Body of pancreas (tissue), 4 donors: ENCODE results near the gene CCT7. TPM values are rescaled to one million over a fixed set of nuclear protein-coding genes. Genes with fewer than 3 reads are reported as not detected.

ENCODE experiments used
- ATAC-seq: fragments of 150-250 bp; one replicate; pipeline ENCODE4 v1.9.1; 2016
- DNase-seq, 4 donors: peaks; one replicate each; pipeline ENCODE4 v3.0.0-alpha.2; 2019
- H3K27ac ChIP-seq, 4 donors: fragments of 200-600 bp; sonication (generic); 1 replicate in 3 of 4; 2 replicates in 1 of 4; pipeline versions ENCODE4 v1.5.1 to v1.6.1; 2016 to 2019; ENCODE audit warnings: mild to moderate bottlenecking in 1 of 4, mixed read lengths in 1 of 4, moderate library complexity in 1 of 4
- H3K27me3 ChIP-seq, 2 donors: fragments of 200-600 bp; sonication (generic); one replicate each; pipeline ENCODE4 v1.6.0; 2016; ENCODE audit warnings: mild to moderate bottlenecking in 1 of 2
- H3K36me3 ChIP-seq, 2 donors: fragments of 200-600 bp; sonication (generic); replicated peaks in 1 of 2; 2 replicates each; pipeline ENCODE4 v1.5.1; 2016; ENCODE audit warnings: low read depth in 2 of 2; ENCODE audit not compliant: insufficient read depth in 1 of 2
- H3K4me1 ChIP-seq: fragments of 200-600 bp; sonication (generic); one replicate; pipeline ENCODE4 v1.6.0; 2016
- H3K4me3 ChIP-seq, 2 donors: fragments of 200-600 bp; sonication (generic); 1 replicate in 1 of 2; 2 replicates in 1 of 2; pipeline ENCODE4 v1.5.1; 2016 to 2019
- H3K9me3 ChIP-seq, 3 donors: fragments of 200-600 bp; sonication (generic); 1 replicate in 2 of 3; 2 replicates in 1 of 3; pipeline ENCODE4 v1.5.1; 2016
- CTCF ChIP-seq, 7 experiments: fragments of 450-650 bp in 4 of 7; fragments of 200-600 bp in 3 of 7; sonication (generic) in 3 of 7; IDR thresholded peaks; one replicate each; pipeline ENCODE4 v1.5.1; 2016 to 2019; ENCODE audit warnings: antibody characterized with exemption in 7 of 7
- POLR2A ChIP-seq, 3 donors: fragments of 450-650 bp; IDR thresholded peaks; one replicate each; pipeline ENCODE4 v1.6.1; 2016; ENCODE audit warnings: antibody characterized with exemption in 3 of 3, mild to moderate bottlenecking in 2 of 3
- WGBS, 2 donors: methylation state at CpG; one replicate each; pipeline ENCODE4 v1.1.5; 2017; 5-methylcytosine and 5-hydroxymethylcytosine counted together
- intact Hi-C: fragments of 100-400 bp; cut with DNase I; formaldehyde crosslinking; loops from one replicate; pipeline ENCODE4 v1.15.1; 2023
- total RNA-seq, 2 donors: library from RNA; depleted of rRNA; stranded (reverse); fragments of >200 nt; gene quantifications; one replicate each; pipeline ENCODE4 v1.1.0, GENCODE V29; 2016

CCT7 gene
- total RNA-seq, 2 donors from 2014 or later: 88.7 to 92.3 TPM

- no peak overlapping the region for H3K27ac ChIP-seq
- 82 to 86% methylated on average over 3 of the region's 3 CpGs for WGBS, 2 donors
- no peaks in the 10 kb centered on the region for H3K9me3 ChIP-seq
- no peak for DNase-seq
- H3K27me3 ChIP-seq: no peaks in the 10 kb centered on the region
- intact Hi-C loops: no loop called here
- no peak overlapping the region for H3K4me3 ChIP-seq
- TF ChIP-seq CTCF (IDR thresholded peaks at IDR 0.05) (no peak), POLR2A (IDR thresholded peaks at IDR 0.05) (no peak)
- H3K4me1 ChIP-seq: peaks cover 21% of the 10 kb centered on the region
- no peak for ATAC-seq
- H3K36me3 ChIP-seq: no peaks in the 10 kb centered on the region
Observed at GRCh38 chr2:73286134-73286655, 52.1 kb downstream of the CCT7 start.

- Histone ChIP-seq H3K27ac (no peak overlapping the region), H3K4me3 (no peak overlapping the region), H3K4me1 (peaks cover 36% of the 10 kb centered on the region), H3K9me3 (no peaks in the 10 kb centered on the region), H3K27me3 (peaks cover 0 to 24% of the 10 kb centered on the region in 2 donors), H3K36me3 (no peaks in the 10 kb centered on the region)
- intact Hi-C loops: no loop called here
- no peak for TF ChIP-seq POLR2A (IDR thresholded peaks at IDR 0.05)
- no peak for ATAC-seq
- no peak for DNase-seq
Observed at GRCh38 chr2:73289304-73289703, 55.2 kb downstream of the CCT7 start.

GRCh38 chr2:73290049-73290839 lies 56.1 kb downstream of the CCT7 start:
- intact Hi-C loops: no loop called here
- WGBS, 2 donors: 48 to 54% methylated on average over 6 of the region's 6 CpGs
- Histone ChIP-seq H3K4me3 (no peak overlapping the region), H3K9me3 (no peaks in the 10 kb centered on the region), H3K36me3 (no peaks in the 10 kb centered on the region), H3K27ac (no peak overlapping the region), H3K27me3 (peaks cover 0 to 24% of the 10 kb centered on the region in 2 donors), H3K4me1 (peaks cover 28% of the 10 kb centered on the region)
- ATAC-seq: peak; percentile 32
- DNase-seq: peak; percentile 41 to 62 (median 52)
- TF ChIP-seq POLR2A (IDR thresholded peaks at IDR 0.05) (no peak), CTCF (IDR thresholded peaks at IDR 0.05) (peak; percentile 10 to 46 (median 43))

GRCh38 chr2:73291093-73291460 lies 57.0 kb downstream of the CCT7 start:
- peaks cover 28% of the 10 kb centered on the region for H3K4me1 ChIP-seq
- 5 to 6% methylated on average over 32 to 34 of the region's 34 CpGs for WGBS, 2 donors

More at GRCh38 chr2:73291093-73291460, 57.0 kb downstream of the CCT7 start:
- TF ChIP-seq POLR2A (IDR thresholded peaks at IDR 0.05) (no peak), CTCF (IDR thresholded peaks at IDR 0.05) (no peak)
- DNase-seq: peak; percentile 29 to 53 (median 36)
- H3K27me3 ChIP-seq: peaks cover 0 to 29% of the 10 kb centered on the region in 2 donors
- no peak overlapping the region for H3K4me3 ChIP-seq
- ATAC-seq: no peak
- intact Hi-C loops: no loop called here
- no peaks in the 10 kb centered on the region for H3K36me3 ChIP-seq
- no peaks in the 10 kb centered on the region for H3K9me3 ChIP-seq
- no peak overlapping the region for H3K27ac ChIP-seq
